HepG2 (cell line): Measurements from ENCODE around the gene INAFM2. TPM values are rescaled to one million over a fixed set of nuclear protein-coding genes. Genes with fewer than 3 reads are reported as not detected.

Experiments used
- AGO2 ChIP-seq: fragments of 200-400 bp; formaldehyde crosslinking; optimal IDR thresholded peaks from 2 replicates; pipeline ENCODE3; 2017; ENCODE audit warnings: mild to moderate bottlenecking, low read depth, low read length, moderate library complexity
- HHEX ChIP-seq: IDR thresholded peaks from 2 replicates; pipeline ENCODE4 v1.6.1; 2016; ENCODE audit warnings: control low read depth
- HOXA9 ChIP-seq: sonication (generic); formaldehyde crosslinking; IDR thresholded peaks from 2 replicates; pipeline ENCODE4 v1.8.1; 2022; ENCODE audit warnings: missing genetic modification reagents, mild to moderate bottlenecking, moderate library complexity, borderline replicate concordance
- NKX3-1 ChIP-seq: sonication (generic); formaldehyde crosslinking; IDR thresholded peaks from 2 replicates; pipeline ENCODE4 v1.5.0; 2020; ENCODE audit warnings: missing genetic modification reagents
- REPIN1 ChIP-seq: sonication (generic); formaldehyde crosslinking; IDR thresholded peaks from 2 replicates; pipeline ENCODE4 v1.8.0; 2022; ENCODE audit warnings: missing genetic modification reagents, low read depth, mild to moderate bottlenecking, borderline replicate concordance
- RNF2 ChIP-seq: fragments of 450-650 bp; conservative IDR thresholded peaks from 2 replicates; pipeline ENCODE4 v1.6.1; 2016; ENCODE audit warnings: low read depth
- SRSF1 ChIP-seq: fragments of 200-400 bp; formaldehyde crosslinking; optimal IDR thresholded peaks from 2 replicates; pipeline ENCODE3; 2017; ENCODE audit warnings: mild to moderate bottlenecking, low read depth, low read length, moderate library complexity
- TBX2 ChIP-seq: sonication (generic); formaldehyde crosslinking; IDR thresholded peaks from 2 replicates; pipeline ENCODE4 v1.5.0; 2020; ENCODE audit warnings: missing genetic modification reagents, mild to moderate bottlenecking, borderline replicate concordance
- TBX3 ChIP-seq: fragments of 450-650 bp; IDR thresholded peaks from 2 replicates; pipeline ENCODE4 v1.6.1; 2017; ENCODE audit warnings: antibody characterized with exemption, mild to moderate bottlenecking, inconsistent platforms, borderline replicate concordance
- WIZ ChIP-seq: sonication (generic); formaldehyde crosslinking; IDR thresholded peaks from 2 replicates; pipeline ENCODE4 v1.5.1; 2020; ENCODE audit warnings: mild to moderate bottlenecking, missing genetic modification reagents
- YY1 ChIP-seq: IDR thresholded peaks from 2 replicates; pipeline ENCODE4 v1.6.1; 2011; ENCODE audit warnings: low read length, low read depth, moderate library complexity, mild to moderate bottlenecking; ENCODE audit not compliant: insufficient read depth, insufficient replicate concordance
- ZNF12 ChIP-seq: sonication (generic); formaldehyde crosslinking; IDR thresholded peaks from 2 replicates; pipeline ENCODE4 v1.5.0; 2020; ENCODE audit warnings: missing genetic modification reagents
- ZNF274 ChIP-seq: sonication (generic); formaldehyde crosslinking; IDR thresholded peaks from 2 replicates; pipeline ENCODE4 v1.5.1; 2020; ENCODE audit warnings: mild to moderate bottlenecking, missing genetic modification reagents
- ZNF292 ChIP-seq: sonication (generic); formaldehyde crosslinking; IDR thresholded peaks from 2 replicates; pipeline ENCODE4 v1.8.1; 2022; ENCODE audit warnings: mild to moderate bottlenecking, low read depth, missing genetic modification reagents, borderline replicate concordance
- ZNF317 ChIP-seq: sonication (generic); formaldehyde crosslinking; IDR thresholded peaks from 2 replicates; pipeline ENCODE4 v1.5.0; 2020; ENCODE audit warnings: mild to moderate bottlenecking, missing genetic modification reagents
- ZNF331 ChIP-seq: sonication (generic); formaldehyde crosslinking; IDR thresholded peaks from 2 replicates; pipeline ENCODE4 v1.4.0; 2020; ENCODE audit warnings: missing genetic modification reagents
- ZNF564 ChIP-seq: sonication (generic); formaldehyde crosslinking; IDR thresholded peaks from 2 replicates; pipeline ENCODE4 v1.8.1; 2023; ENCODE audit warnings: mild to moderate bottlenecking, missing genetic modification reagents
- ZNF589 ChIP-seq: sonication (generic); formaldehyde crosslinking; conservative IDR thresholded peaks from 2 replicates; pipeline ENCODE4 v1.8.0; 2022; ENCODE audit warnings: mild to moderate bottlenecking, moderate library complexity, missing genetic modification reagents
- ZNF670 ChIP-seq: sonication (generic); formaldehyde crosslinking; IDR thresholded peaks from 2 replicates; pipeline ENCODE4 v1.8.0; 2022; ENCODE audit warnings: mild to moderate bottlenecking, missing genetic modification reagents, borderline replicate concordance
- polyA plus RNA-seq, 8 experiments: library from polyadenylated mRNA; depleted of rRNA in 3 of 8; stranded (reverse) in 7 of 8; unstranded in 1 of 8; fragments of >200 nt; fragmentation: Illumina TruSeq in 4 of 8; extraction: Trizol in 4 of 8; gene quantifications; 2 replicates each; pipeline versions ENCODE4 v1.2.1 to v1.2.3, GENCODE V29; 2011 to 2016; ENCODE audit warnings: low read depth in 4 of 8, missing spikeins in 1 of 8, mixed read lengths in 1 of 8; ENCODE audit not compliant: insufficient read depth in 1 of 8
- total RNA-seq, 5 experiments: library from RNA; depleted of rRNA; stranded (reverse); fragments of >200 nt; fragmentation: Illumina TruSeq; extraction: Trizol; gene quantifications; 2 replicates each; pipeline ENCODE4 v1.2.3, GENCODE V29; 2016; ENCODE audit warnings: low read depth in 1 of 5
- TF ChIP-seq, protein P1 (sequence below): sonication (generic); formaldehyde crosslinking; IDR thresholded peaks from 2 replicates; pipeline ENCODE4 v1.4.0; 2020; ENCODE audit warnings: missing genetic modification reagents, borderline replicate concordance
- TF ChIP-seq, protein P2 (sequence below): IDR thresholded peaks from 2 replicates; pipeline ENCODE4 v1.6.1; 2016; ENCODE audit warnings: missing genetic modification reagents, missing compliant biosample characterization
- TF ChIP-seq, protein P3 (sequence below): IDR thresholded peaks from 2 replicates; pipeline ENCODE4 v1.6.1; 2016; ENCODE audit warnings: mild to moderate bottlenecking
- TF ChIP-seq, protein P4 (sequence below): sonication (generic); formaldehyde crosslinking; IDR thresholded peaks from 2 replicates; pipeline ENCODE4 v1.8.0; 2022; ENCODE audit warnings: missing genetic modification reagents, low read depth, mild to moderate bottlenecking, borderline replicate concordance

INAFM2 gene
- total and polyA plus RNA-seq, 2 of the 13 experiments (the other 11 are each of a cell fraction or from before 2014, with no cell fraction given): 5.5 to 6.5 TPM

DNA sequence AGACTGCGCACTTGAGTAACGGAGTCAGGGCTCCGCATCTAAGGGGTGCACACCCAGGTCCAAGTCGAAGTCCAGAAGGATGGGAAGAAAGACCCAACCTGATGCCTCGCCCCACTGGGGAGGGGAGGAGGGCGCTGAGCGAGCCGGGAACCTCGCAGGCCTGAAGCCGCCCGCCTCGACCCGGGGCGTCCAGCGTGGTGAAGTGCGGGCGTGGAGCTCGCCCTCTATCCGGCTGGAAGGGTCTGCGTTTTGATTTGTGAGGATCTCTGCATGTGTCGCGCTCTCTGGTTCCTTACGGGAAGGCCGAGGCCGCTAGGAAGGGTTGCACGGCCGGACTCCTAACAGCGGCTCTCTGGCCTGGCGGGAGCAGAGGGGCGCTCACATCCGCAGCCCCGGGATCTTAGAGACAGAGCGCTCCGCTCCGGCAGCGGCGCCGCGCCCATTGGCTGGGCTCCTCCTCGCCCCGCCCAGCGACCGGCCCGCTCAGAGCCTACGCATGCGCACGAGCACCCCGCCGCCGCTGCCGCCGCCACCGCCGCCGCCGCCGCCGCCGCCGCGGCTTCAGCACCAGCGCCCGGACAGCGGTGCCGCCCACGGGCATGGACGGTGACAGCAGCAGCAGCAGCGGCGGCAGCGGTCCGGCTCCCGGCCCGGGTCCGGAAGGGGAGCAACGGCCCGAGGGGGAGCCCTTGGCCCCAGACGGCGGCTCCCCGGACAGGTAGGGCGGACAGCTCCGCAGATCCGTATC lies 34.4 kb downstream of the INAFM2 start, which contains the start of gene DISP2 (continued):
- TF ChIP-seq SRSF1 (no peak), NKX3-1 (CRISPR knock-in tag) (peak; percentile 30; the same call in 1 of the 2 replicates), WIZ (CRISPR knock-in tag) (no peak), TBX3 (no peak), ZNF589 (CRISPR knock-in tag) (no peak), YY1 (no peak), RNF2 (no peak), TBX2 (CRISPR knock-in tag) (peak; percentile 47; the same call in 1 of the 2 replicates), ZNF331 (CRISPR knock-in tag) (no peak), AGO2 (no peak), HHEX (CRISPR knock-in tag) (no peak), ZNF274 (peak; percentile 60; the same call in 1 of the 2 replicates), ZNF317 (CRISPR knock-in tag) (no peak), ZNF564 (CRISPR knock-in tag) (peak; percentile 69; the same call in 1 of the 2 replicates), ZNF292 (CRISPR knock-in tag) (no peak), REPIN1 (no peak; the same call in 1 of the 2 replicates), ZNF670 (no peak), HOXA9 (no peak), ZNF12 (CRISPR knock-in tag) (no peak)
- TF ChIP-seq, protein P1, sequence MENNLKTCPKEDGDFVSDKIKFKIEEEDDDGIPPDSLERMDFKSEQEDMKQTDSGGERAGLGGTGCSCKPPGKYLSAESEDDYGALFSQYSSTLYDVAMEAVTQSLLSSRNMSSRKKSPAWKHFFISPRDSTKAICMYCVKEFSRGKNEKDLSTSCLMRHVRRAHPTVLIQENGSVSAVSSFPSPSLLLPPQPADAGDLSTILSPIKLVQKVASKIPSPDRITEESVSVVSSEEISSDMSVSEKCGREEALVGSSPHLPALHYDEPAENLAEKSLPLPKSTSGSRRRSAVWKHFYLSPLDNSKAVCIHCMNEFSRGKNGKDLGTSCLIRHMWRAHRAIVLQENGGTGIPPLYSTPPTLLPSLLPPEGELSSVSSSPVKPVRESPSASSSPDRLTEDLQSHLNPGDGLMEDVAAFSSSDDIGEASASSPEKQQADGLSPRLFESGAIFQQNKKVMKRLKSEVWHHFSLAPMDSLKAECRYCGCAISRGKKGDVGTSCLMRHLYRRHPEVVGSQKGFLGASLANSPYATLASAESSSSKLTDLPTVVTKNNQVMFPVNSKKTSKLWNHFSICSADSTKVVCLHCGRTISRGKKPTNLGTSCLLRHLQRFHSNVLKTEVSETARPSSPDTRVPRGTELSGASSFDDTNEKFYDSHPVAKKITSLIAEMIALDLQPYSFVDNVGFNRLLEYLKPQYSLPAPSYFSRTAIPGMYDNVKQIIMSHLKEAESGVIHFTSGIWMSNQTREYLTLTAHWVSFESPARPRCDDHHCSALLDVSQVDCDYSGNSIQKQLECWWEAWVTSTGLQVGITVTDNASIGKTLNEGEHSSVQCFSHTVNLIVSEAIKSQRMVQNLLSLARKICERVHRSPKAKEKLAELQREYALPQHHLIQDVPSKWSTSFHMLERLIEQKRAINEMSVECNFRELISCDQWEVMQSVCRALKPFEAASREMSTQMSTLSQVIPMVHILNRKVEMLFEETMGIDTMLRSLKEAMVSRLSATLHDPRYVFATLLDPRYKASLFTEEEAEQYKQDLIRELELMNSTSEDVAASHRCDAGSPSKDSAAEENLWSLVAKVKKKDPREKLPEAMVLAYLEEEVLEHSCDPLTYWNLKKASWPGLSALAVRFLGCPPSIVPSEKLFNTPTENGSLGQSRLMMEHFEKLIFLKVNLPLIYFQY (CRISPR knock-in tag): no peak; the same call in 1 of the 2 replicates
- TF ChIP-seq, protein P2, sequence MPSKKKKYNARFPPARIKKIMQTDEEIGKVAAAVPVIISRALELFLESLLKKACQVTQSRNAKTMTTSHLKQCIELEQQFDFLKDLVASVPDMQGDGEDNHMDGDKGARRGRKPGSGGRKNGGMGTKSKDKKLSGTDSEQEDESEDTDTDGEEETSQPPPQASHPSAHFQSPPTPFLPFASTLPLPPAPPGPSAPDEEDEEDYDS (CRISPR knock-in tag): 0 out of 2 replicates have a peak, but pooled peaks have one; percentile 21
- TF ChIP-seq, protein P3, sequence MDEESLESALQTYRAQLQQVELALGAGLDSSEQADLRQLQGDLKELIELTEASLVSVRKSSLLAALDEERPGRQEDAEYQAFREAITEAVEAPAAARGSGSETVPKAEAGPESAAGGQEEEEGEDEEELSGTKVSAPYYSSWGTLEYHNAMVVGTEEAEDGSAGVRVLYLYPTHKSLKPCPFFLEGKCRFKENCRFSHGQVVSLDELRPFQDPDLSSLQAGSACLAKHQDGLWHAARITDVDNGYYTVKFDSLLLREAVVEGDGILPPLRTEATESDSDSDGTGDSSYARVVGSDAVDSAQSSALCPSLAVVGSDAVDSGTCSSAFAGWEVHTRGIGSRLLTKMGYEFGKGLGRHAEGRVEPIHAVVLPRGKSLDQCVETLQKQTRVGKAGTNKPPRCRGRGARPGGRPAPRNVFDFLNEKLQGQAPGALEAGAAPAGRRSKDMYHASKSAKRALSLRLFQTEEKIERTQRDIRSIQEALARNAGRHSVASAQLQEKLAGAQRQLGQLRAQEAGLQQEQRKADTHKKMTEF: peak; percentile 41; the same call in 1 of the 2 replicates
- TF ChIP-seq, protein P4, sequence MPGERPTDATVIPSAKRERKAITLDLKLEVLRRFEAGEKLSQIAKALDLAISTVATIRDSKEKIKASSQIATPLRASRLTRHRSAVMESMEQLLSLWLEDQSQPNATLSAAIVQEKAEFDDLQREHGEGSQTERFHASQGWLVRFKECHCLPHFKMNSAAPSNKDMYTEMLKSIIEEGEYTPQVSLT (CRISPR knock-in tag): no peak
